Sciatic nerve (tissue), 2 donors: ENCODE data around the gene PTPRD. TPM values are rescaled to one million over a fixed set of nuclear protein-coding genes. Genes with fewer than 3 reads are reported as not detected.
"Not testable (repeated sequence)": the region's sequence is repeated elsewhere in the genome, so short reads cannot be mapped to it uniquely, and the experiment has no call there.

Experiments
- ATAC-seq: fragments of 200-7000 bp; cut with Tn5 transposase; one replicate; pipeline ENCODE4 v1.9.1; 2020; ENCODE audit warnings: mild to moderate bottlenecking, moderate library complexity
- DNase-seq: peaks from one replicate; pipeline ENCODE4 v3.0.0-alpha.2; 2020; ENCODE audit warnings: low spot score
- intact Hi-C: fragments of 100-400 bp; cut with DNase I; formaldehyde crosslinking; loops from one replicate; pipeline ENCODE4 v1.14.2; 2022
- total RNA-seq: library from RNA; stranded (reverse); fragmentation: NEBNext Ultra II Directional; extraction: Animal tissue kit (Norgen Biotek cat#: 25700); gene quantifications from one replicate; pipeline ENCODE4 v1.2.1, GENCODE V29; 2021
- donor health status: DM: no; HTN: no; CAD: no.
- donor health status: DM: no; HTN: no; CAD: no.

The PTPRD gene
- total RNA-seq, 1 donor from 2014 or later: 4.7 TPM

- DNase-seq (no peak), ATAC-seq (no peak)
- intact Hi-C loops: no loop called here
Measured at GRCh38 chr9:9099646-9100045, 1513.2 kb downstream of the PTPRD start.

- ATAC-seq, DNase-seq, intact Hi-C loops: not testable (repeated sequence)
Measured at GRCh38 chr9:9097254-9097653, 1515.5 kb downstream of the PTPRD start.

- DNase-seq: no peak
- no peak for ATAC-seq
- intact Hi-C loops: no loop called here
Measured at GRCh38 chr9:9091387-9091786, 1521.4 kb downstream of the PTPRD start.

- ATAC-seq: no peak
- DNase-seq: no peak
- intact Hi-C loops: no loop called here
Measured at GRCh38 chr9:9079473-9079872, 1533.3 kb downstream of the PTPRD start.

GRCh38 chr9:9078301-9078700 is 1534.5 kb downstream of the PTPRD start:
- intact Hi-C loops: no loop called here
- ATAC-seq (no peak), DNase-seq (no peak)

- DNase-seq: no peak
- no peak for ATAC-seq
- intact Hi-C loops: no loop called here
Measured at GRCh38 chr9:9061627-9062026, 1551.2 kb downstream of the PTPRD start.

GRCh38 chr9:9054354-9054992 is 1558.3 kb downstream of the PTPRD start:
- no peak for ATAC-seq
- intact Hi-C loops: no loop called here
- DNase-seq: no peak

GRCh38 chr9:9045572-9045971 is 1567.2 kb downstream of the PTPRD start:
- ATAC-seq (no peak), DNase-seq (no peak)
- intact Hi-C loops: no loop called here

- ATAC-seq (no peak), DNase-seq (no peak)
- intact Hi-C loops: no loop called here
Measured at GRCh38 chr9:9045072-9045471, 1567.7 kb downstream of the PTPRD start.

GRCh38 chr9:9043788-9044187 is 1569.0 kb downstream of the PTPRD start:
- ATAC-seq, intact Hi-C loops, DNase-seq: not testable (repeated sequence)

- intact Hi-C loops: no loop called here
- no peak for ATAC-seq
- no peak for DNase-seq
Measured at GRCh38 chr9:9041756-9042155, 1571.0 kb downstream of the PTPRD start.

- intact Hi-C loops: no loop called here
- DNase-seq (no peak), ATAC-seq (no peak)
Measured at GRCh38 chr9:9033022-9033421, 1579.8 kb downstream of the PTPRD start.

- intact Hi-C loops: no loop called here
- DNase-seq (no peak), ATAC-seq (no peak)
Measured at GRCh38 chr9:9016597-9016996, 1596.2 kb downstream of the PTPRD start.

- DNase-seq (no peak), ATAC-seq (no peak)
- intact Hi-C loops: no loop called here
Measured at GRCh38 chr9:9004810-9005209, 1608.0 kb downstream of the PTPRD start.

- DNase-seq: no peak
- no peak for ATAC-seq
- intact Hi-C loops: no loop called here
Measured at GRCh38 chr9:9002826-9003583, 1609.8 kb downstream of the PTPRD start.

GRCh38 chr9:8980496-8981013 is 1632.2 kb downstream of the PTPRD start:
- no peak for ATAC-seq
- no peak for DNase-seq
- intact Hi-C loops: no loop called here

GRCh38 chr9:8978334-8978733 is 1634.5 kb downstream of the PTPRD start:
- ATAC-seq (no peak), DNase-seq (no peak)
- intact Hi-C loops: no loop called here

GRCh38 chr9:8968350-8968749 is 1644.5 kb downstream of the PTPRD start:
- ATAC-seq, DNase-seq, intact Hi-C loops: not testable (repeated sequence)

GRCh38 chr9:8963885-8964284 is 1648.9 kb downstream of the PTPRD start:
- intact Hi-C loops: no loop called here
- peak; percentile 52 for ATAC-seq
- no peak for DNase-seq

- intact Hi-C loops: no loop called here
- no peak for DNase-seq
- no peak for ATAC-seq
Measured at GRCh38 chr9:8962084-8962483, 1650.7 kb downstream of the PTPRD start.
